HL-60 (cell line): ENCODE results near the gene TASOR2.

ENCODE experiments used
- TF ChIP-seq, protein P1 (sequence below): IDR thresholded peaks from one replicate; pipeline ENCODE4 v1.5.1; 2011; ENCODE audit warnings: low read length, control low read depth, inconsistent platforms; ENCODE audit not compliant: insufficient read depth
- TF ChIP-seq, protein P2 (sequence below): IDR thresholded peaks from 2 replicates; pipeline ENCODE4 v1.6.1; 2012; ENCODE audit warnings: low read depth; ENCODE audit not compliant: insufficient replicate concordance

DNA sequence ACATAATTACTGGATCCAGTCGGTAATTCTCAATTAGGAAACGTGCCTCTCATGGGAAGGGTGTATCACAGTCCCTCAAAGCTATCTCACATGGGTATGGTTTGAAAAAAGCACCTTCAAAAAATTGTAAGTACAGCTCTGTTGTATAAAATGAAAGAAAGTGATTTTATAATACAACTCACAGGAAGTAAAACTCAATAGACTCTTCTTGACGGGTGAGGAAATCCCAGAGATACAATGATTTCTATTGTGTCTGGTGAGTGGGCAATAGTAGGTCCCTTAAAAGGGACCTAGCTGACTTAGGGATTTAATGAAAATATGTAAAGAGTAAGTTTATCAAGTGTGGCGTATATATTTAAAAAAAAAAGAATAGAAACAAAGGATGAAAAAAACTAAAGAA is 27.0 kb downstream of the TASOR2 start:
- TF ChIP-seq, protein P1, sequence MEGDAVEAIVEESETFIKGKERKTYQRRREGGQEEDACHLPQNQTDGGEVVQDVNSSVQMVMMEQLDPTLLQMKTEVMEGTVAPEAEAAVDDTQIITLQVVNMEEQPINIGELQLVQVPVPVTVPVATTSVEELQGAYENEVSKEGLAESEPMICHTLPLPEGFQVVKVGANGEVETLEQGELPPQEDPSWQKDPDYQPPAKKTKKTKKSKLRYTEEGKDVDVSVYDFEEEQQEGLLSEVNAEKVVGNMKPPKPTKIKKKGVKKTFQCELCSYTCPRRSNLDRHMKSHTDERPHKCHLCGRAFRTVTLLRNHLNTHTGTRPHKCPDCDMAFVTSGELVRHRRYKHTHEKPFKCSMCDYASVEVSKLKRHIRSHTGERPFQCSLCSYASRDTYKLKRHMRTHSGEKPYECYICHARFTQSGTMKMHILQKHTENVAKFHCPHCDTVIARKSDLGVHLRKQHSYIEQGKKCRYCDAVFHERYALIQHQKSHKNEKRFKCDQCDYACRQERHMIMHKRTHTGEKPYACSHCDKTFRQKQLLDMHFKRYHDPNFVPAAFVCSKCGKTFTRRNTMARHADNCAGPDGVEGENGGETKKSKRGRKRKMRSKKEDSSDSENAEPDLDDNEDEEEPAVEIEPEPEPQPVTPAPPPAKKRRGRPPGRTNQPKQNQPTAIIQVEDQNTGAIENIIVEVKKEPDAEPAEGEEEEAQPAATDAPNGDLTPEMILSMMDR, result no peak
- TF ChIP-seq, protein P2, sequence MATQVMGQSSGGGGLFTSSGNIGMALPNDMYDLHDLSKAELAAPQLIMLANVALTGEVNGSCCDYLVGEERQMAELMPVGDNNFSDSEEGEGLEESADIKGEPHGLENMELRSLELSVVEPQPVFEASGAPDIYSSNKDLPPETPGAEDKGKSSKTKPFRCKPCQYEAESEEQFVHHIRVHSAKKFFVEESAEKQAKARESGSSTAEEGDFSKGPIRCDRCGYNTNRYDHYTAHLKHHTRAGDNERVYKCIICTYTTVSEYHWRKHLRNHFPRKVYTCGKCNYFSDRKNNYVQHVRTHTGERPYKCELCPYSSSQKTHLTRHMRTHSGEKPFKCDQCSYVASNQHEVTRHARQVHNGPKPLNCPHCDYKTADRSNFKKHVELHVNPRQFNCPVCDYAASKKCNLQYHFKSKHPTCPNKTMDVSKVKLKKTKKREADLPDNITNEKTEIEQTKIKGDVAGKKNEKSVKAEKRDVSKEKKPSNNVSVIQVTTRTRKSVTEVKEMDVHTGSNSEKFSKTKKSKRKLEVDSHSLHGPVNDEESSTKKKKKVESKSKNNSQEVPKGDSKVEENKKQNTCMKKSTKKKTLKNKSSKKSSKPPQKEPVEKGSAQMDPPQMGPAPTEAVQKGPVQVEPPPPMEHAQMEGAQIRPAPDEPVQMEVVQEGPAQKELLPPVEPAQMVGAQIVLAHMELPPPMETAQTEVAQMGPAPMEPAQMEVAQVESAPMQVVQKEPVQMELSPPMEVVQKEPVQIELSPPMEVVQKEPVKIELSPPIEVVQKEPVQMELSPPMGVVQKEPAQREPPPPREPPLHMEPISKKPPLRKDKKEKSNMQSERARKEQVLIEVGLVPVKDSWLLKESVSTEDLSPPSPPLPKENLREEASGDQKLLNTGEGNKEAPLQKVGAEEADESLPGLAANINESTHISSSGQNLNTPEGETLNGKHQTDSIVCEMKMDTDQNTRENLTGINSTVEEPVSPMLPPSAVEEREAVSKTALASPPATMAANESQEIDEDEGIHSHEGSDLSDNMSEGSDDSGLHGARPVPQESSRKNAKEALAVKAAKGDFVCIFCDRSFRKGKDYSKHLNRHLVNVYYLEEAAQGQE, result no peak
